Smooth muscle cell (in vitro differentiated cells): ENCODE results near the gene PELI1. TPM values are rescaled to one million over a fixed set of nuclear protein-coding genes. Genes with fewer than 3 reads are reported as not detected.

Source experiments
- DNase-seq: peaks from one replicate; lab custom pipeline; 2025; ENCODE audit not compliant: unreplicated experiment; lab: John Stamatoyannopoulos, UW
- H2AFZ ChIP-seq: fragments of 200-600 bp; sonication (generic); 2 replicates; pipeline ENCODE4 v1.6.0; 2016; ENCODE audit warnings: antibody characterized with exemption, low read depth, mild to moderate bottlenecking
- H3F3A ChIP-seq: fragments of 200-600 bp; sonication (generic); 2 replicates; pipeline ENCODE4 v1.6.0; 2017; ENCODE audit warnings: antibody characterized with exemption, low read depth
- H3K27ac ChIP-seq: fragments of 200-600 bp; sonication (generic); 2 replicates; pipeline ENCODE4 v1.5.1; 2016; ENCODE audit warnings: low read depth, mild to moderate bottlenecking
- H3K27me3 ChIP-seq: fragments of 200-600 bp; sonication (generic); 2 replicates; pipeline ENCODE4 v1.6.1; 2016; ENCODE audit warnings: low read depth, mild to moderate bottlenecking
- H3K36me3 ChIP-seq: fragments of 200-600 bp; sonication (generic); 2 replicates; pipeline ENCODE4 v1.5.1; 2016; ENCODE audit warnings: low read depth
- H3K4me1 ChIP-seq: fragments of 200-600 bp; sonication (generic); 2 replicates; pipeline ENCODE4 v1.5.1; 2016; ENCODE audit warnings: low read depth
- H3K4me2 ChIP-seq: fragments of 200-600 bp; sonication (generic); 2 replicates; pipeline ENCODE4 v1.6.0; 2016; ENCODE audit warnings: mild to moderate bottlenecking
- H3K4me3 ChIP-seq: fragments of 200-600 bp; sonication (generic); 2 replicates; pipeline ENCODE4 v1.5.1; 2016; ENCODE audit warnings: mild to moderate bottlenecking
- H3K79me2 ChIP-seq: fragments of 200-600 bp; sonication (generic); 2 replicates; pipeline ENCODE4 v1.6.0; 2016; ENCODE audit warnings: low read depth, mild to moderate bottlenecking
- H3K9ac ChIP-seq: fragments of 200-600 bp; sonication (generic); 2 replicates; pipeline ENCODE4 v1.6.0; 2016; ENCODE audit warnings: low read depth
- H3K9me3 ChIP-seq: fragments of 200-600 bp; sonication (generic); replicated peaks from 2 replicates; pipeline ENCODE4 v1.5.1; 2016; ENCODE audit warnings: low read depth
- H4K20me1 ChIP-seq: fragments of 200-600 bp; sonication (generic); 2 replicates; pipeline ENCODE4 v1.6.0; 2016; ENCODE audit warnings: low read depth
- WGBS: methylation state at CpG from one replicate; pipeline ENCODE4 v1.1.7; 2016; ENCODE audit warnings: low lambda C conversion rate; 5-methylcytosine and 5-hydroxymethylcytosine counted together
- polyA plus RNA-seq: library from polyadenylated mRNA; unstranded; fragments of >200 nt; fragmentation: Nextera tagmentation; extraction: Ambion mirVana; gene quantifications from 2 replicates; pipeline ENCODE4 v1.2.1, GENCODE V29; 2016
- total RNA-seq: library from RNA; depleted of rRNA; stranded (reverse); fragments of >200 nt; gene quantifications from 2 replicates; pipeline ENCODE4 v1.2.3, GENCODE V29; 2014
- TF ChIP-seq, protein P1 (sequence below): fragments of 200-600 bp; sonication (generic); IDR thresholded peaks from 2 replicates; pipeline ENCODE4 v1.5.1; 2017; ENCODE audit warnings: borderline replicate concordance, mild to moderate bottlenecking, antibody characterized with exemption; ENCODE audit not compliant: insufficient read depth, poor library complexity, severe bottlenecking

Gene PELI1
- total and polyA plus RNA-seq, 2 experiments from 2014 or later = 16.2 to 61.0 TPM

DNA sequence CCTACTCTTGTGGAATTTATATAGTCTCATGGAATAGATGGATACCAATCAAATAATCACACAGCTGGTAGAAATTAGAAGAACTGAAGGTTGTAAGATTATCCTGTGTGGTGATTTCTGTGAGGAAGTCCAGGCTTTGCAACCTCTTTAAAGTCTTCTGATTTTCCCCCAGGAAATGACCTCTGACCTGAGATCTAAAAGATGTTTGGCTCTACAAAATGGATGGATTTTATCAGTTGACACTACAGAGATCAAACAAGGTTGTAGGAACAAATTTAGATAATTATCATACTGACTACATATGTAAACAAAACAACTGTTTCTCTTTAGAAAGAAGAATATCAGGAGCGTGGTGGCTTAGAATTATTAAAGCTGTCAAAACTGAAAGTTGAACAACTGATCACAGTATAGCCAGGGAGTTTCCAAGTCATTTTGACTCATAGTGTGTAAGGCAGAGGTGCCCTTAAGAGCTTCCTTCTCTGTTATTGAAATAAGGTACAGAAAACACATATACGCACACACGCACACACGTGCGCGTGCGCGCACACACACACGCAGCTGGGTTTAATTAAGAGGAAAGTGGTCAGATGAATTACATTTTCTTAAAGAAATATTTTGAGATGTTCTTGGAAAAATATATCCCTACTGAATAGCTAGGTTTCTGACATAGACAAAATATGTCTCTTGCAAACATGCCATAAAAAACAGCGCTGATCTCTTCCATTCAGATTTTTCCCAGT is 35.5 kb upstream of the PELI1 start:
- H3K4me2 ChIP-seq = no peak overlapping the region
- H3F3A ChIP-seq = no peaks in the 10 kb centered on the region
- H3K9me3 ChIP-seq = no peaks in the 10 kb centered on the region
- no peak overlapping the region for H2AFZ ChIP-seq
- no peaks in the 10 kb centered on the region for H3K36me3 ChIP-seq
- H3K4me1 ChIP-seq = no peaks in the 10 kb centered on the region
- H4K20me1 ChIP-seq = no peaks in the 10 kb centered on the region
- no peak overlapping the region for H3K4me3 ChIP-seq
- DNase-seq = no peak
- no peak overlapping the region for H3K9ac ChIP-seq
- H3K27ac ChIP-seq = no peak overlapping the region
- 89% methylated on average over 10 of the region's 10 CpGs for WGBS
- TF ChIP-seq, protein P1, sequence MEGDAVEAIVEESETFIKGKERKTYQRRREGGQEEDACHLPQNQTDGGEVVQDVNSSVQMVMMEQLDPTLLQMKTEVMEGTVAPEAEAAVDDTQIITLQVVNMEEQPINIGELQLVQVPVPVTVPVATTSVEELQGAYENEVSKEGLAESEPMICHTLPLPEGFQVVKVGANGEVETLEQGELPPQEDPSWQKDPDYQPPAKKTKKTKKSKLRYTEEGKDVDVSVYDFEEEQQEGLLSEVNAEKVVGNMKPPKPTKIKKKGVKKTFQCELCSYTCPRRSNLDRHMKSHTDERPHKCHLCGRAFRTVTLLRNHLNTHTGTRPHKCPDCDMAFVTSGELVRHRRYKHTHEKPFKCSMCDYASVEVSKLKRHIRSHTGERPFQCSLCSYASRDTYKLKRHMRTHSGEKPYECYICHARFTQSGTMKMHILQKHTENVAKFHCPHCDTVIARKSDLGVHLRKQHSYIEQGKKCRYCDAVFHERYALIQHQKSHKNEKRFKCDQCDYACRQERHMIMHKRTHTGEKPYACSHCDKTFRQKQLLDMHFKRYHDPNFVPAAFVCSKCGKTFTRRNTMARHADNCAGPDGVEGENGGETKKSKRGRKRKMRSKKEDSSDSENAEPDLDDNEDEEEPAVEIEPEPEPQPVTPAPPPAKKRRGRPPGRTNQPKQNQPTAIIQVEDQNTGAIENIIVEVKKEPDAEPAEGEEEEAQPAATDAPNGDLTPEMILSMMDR = no peak
- H3K79me2 ChIP-seq = no peaks in the 10 kb centered on the region
- no peaks in the 10 kb centered on the region for H3K27me3 ChIP-seq

DNA sequence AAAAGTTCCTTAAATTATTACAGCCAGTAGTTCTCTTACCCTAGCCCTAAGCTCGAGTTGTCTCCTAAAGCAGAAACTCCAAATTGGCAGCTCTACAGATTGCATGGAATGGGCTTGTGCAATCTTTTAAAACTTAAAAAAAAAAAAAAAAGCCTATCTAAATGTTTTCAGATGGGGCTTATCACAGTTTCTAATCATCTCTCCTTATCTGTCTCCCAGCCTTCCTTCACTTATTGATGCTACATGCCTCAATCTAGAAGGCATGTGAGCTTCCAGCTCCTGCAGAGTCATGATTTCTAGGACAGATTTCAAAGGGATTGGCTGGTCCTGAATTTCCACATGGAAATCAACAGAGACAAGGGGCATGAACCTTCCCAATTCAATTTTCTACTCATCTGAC is 33.1 kb upstream of the PELI1 start:
- H3F3A ChIP-seq = no peaks in the 10 kb centered on the region
- H3K79me2 ChIP-seq = no peaks in the 10 kb centered on the region
- no peaks in the 10 kb centered on the region for H3K9me3 ChIP-seq
- no peak overlapping the region for H3K4me2 ChIP-seq
- H3K4me3 ChIP-seq = no peak overlapping the region
- TF ChIP-seq, protein P1 = no peak
- H4K20me1 ChIP-seq = no peaks in the 10 kb centered on the region
- no peaks in the 10 kb centered on the region for H3K36me3 ChIP-seq
- H3K27ac ChIP-seq = no peak overlapping the region
- no peaks in the 10 kb centered on the region for H3K27me3 ChIP-seq
- WGBS = 20% methylated on average over 1 of the region's 1 CpG
- DNase-seq = no peak
- H3K9ac ChIP-seq = no peak overlapping the region
- no peak overlapping the region for H2AFZ ChIP-seq
- peaks cover 4% of the 10 kb centered on the region for H3K4me1 ChIP-seq

DNA sequence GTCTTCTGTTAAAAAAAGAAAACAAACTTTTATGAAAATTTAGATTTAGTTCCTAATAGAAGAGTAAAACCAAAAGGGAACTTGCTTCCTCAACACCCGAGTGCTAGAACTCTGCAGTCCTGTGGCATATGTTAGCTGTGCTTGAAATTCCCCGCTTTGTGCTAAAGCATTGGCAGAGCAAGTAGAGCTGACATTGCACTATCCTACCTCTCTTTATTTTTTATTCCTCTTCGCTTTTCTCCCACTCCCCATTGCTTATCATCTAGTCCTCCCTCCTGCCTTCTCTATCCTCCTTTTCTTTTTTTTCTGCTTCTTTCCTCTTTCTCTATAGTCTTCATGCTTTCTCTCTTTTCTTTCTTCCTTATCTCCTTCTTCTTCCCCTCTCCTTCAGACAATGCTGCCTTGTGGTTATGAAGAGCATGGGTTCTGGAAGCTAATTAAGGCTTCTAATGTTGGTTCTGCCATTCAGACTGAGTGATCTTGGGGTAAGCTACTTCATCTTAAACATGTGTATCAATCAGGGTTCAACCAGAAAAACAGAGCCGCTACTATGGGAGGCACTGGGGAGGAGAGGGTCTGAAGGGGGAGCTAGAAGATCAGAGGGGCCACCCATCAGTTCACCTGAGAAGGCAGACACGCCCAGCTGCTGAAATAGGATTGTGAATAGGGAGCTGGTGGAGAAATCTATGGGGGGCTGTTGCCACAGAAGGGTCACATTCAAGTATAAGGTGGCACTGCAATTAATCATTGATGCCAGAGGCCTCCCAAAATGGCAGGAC is 31.4 kb upstream of the PELI1 start:
- Histone ChIP-seq H3K4me3 (no peak overlapping the region), H3K27me3 (no peaks in the 10 kb centered on the region), H3K9me3 (no peaks in the 10 kb centered on the region), H3K27ac (no peak overlapping the region), H3K4me1 (peaks cover 4% of the 10 kb centered on the region), H3K79me2 (no peaks in the 10 kb centered on the region), H2AFZ (no peak overlapping the region), H3K36me3 (no peaks in the 10 kb centered on the region), H3K4me2 (no peak overlapping the region), H3K9ac (no peak overlapping the region), H4K20me1 (no peaks in the 10 kb centered on the region), H3F3A (no peaks in the 10 kb centered on the region)
- TF ChIP-seq, protein P1 = no peak
- no peak for DNase-seq
- WGBS = 96% methylated on average over 5 of the region's 5 CpGs
